ENCODE measurements around the gene SERP2.

The SERP2 gene

GRCh38 chr13:44389876-44390275 lies 16.3 kb downstream of the SERP2 start:
- no peak for DNase-seq

GRCh38 chr13:44393391-44393790 lies 19.8 kb downstream of the SERP2 start:
- no peak for DNase-seq

- DNase-seq: no peak
These were observed 21.0 kb downstream of the SERP2 start for GRCh38 chr13:44394658-44395057.

DNA sequence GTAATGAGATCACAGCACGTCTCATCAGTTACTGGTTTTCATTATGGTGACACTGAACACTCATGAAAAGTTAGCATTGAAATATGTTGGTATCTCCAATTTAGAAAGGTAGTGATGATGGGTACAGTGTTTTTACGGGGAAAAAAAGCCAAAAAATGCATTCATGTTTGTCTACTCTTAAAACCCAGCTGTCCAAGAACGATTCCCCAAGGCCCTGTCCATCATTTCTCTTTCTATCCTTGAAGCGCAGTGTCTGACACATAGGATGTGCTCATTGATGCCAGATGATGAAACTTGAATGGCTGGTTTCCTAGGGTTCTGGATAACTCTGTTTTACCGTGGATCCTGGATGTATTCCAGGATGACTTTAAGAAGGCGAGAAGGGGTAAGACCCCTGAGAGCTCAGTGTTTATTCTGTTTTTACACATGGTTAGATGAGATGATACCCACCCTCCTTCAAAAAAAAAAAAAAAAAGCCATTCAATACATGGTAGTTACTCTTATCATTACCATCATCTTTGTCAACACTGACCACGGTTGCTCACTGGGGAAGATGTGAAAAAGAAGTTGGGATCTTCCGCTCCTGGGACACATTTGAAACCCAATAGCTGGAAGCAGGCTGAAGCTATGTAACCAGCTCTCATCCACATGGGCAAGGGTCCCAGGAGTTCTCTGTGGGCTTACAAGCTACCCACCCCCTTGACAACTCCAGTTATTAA lies 22.5 kb downstream of the SERP2 start:
- no peak for DNase-seq

- no peak for DNase-seq
These were observed 23.3 kb downstream of the SERP2 start for GRCh38 chr13:44396701-44397580.

- DNase-seq: no peak
These were observed 24.2 kb downstream of the SERP2 start for GRCh38 chr13:44397766-44398223.

GRCh38 chr13:44398606-44399005 lies 25.0 kb downstream of the SERP2 start:
- DNase-seq: no peak

DNA sequence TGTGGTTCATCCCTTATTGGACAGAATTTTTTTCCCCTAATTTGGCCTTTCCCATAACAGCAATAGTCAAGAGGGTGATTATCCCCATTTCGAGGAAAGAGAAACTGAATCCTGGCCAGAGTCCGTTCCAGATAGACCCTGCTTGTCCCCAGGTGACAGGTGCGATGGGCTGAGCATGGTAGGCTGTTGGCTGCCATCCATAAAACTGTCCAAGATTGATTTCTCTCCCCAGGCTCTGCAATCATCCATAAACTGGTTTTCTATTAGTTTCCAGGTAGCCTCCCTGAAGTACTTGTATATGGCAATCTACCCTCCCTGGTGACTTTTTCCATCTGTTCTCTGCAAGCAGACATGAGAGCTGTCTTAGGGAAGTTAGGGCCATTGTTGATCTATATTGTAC lies 25.4 kb downstream of the SERP2 start:
- DNase-seq: no peak

- DNase-seq: no peak
These were observed 27.1 kb downstream of the SERP2 start for GRCh38 chr13:44400736-44401135.

DNA sequence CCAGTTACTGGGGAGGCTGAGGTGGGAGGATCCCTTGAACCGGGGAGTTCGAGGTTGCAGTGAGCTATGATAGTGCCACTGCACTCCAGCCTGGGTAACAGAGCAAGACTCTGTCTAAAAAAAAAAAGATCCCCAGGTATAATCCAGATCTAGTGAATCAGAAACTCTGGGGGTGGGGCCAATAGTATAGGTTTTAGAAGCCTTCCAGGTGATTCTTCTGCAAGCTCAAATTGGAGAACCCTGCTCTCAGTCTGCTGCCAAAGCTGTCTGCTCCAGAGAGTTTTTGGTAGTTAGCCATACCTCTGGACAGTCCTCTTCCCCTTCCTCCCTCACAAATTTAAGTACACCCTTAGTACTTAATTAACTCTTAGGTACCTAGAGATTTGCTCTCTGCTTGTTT lies 28.0 kb downstream of the SERP2 start:
- DNase-seq: no peak

DNA sequence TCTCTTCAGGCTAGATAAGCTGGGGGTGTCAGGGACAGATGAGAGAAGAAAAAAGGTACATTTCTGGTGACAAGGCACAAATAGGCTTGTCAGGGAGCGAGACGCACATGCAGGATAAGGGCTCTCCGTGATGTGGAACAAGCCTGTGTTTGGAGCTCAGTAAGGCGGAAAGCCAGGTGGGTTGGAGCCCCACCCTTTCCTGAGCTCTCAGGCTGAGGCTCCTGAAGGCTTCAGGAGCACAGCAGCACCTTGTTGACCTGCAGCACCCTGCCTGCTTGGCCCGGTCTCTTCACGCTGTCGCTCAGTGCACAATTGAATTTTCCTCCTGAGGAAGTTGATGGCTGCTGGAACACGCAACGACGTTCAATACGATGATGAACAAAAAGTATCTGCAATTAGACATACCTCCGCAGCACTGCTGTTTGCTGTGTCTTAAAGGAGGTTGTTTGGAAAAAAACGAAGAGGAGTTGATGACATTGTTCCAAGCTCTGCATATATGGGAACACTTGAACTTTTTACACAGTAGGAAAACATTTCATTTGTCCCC lies 29.3 kb downstream of the SERP2 start:
- DNase-seq: no peak

- no peak for DNase-seq
These were observed 29.9 kb downstream of the SERP2 start for GRCh38 chr13:44403461-44404056.

DNA sequence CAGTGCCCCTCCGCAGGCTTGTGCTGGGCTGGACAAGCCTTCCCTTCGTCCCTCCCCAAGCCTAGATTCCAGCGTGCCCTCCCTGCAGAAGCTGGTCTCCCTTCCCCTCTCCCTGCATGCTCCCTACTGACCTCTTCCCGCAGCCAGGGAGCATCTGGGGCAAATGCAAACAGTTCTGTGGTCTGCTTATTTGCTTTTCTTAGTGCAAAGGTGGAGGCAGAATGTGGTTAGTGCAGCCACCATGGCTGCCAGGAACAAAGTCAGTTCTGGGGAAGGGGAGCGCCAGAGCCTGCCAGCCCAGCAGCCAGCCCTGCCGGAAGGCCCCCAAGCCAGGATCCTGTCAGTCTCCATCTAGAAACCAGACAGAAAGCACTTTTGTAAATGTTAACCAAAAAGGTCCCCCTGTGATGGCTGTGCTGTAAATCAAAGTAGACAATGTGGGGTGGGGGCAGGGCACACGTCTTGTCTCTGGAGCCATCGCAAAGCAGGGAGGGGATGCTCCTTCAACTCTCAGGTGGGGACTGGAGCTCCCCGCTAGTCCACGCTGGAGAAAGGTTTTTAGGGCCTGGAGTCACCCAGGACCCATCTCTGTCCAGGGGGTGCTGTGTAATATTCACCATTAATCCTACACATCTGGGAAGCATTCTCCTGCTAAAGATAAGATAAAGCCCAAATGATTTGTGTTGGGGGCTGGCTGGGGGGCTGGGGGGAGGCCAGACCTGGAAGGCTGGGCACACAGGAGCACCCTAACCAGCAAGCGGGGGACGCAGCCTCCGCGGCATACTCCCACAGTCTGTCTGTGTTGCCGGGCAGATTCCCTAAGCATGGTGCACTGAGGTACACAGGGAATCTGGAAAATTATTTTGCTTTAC lies 30.9 kb downstream of the SERP2 start:
- DNase-seq: no peak

DNA sequence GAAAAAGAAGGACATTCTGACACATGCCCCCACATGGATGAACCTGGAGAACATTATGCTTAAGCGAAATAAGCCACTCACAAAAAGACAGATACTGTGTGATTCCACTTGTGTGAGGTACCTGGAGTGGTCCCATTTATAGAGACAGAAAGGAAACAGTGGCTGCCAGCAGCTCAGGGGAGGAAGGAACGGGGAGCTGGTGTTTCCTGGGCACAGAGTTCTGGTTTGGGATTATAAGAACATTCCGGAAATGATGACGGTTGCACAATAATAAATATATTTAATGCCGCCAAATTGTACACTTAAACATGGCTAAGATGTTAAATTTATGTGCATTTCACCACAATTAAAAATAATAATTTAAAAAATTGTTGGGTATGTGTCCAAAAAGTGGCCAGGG lies 33.0 kb downstream of the SERP2 start:
- no peak for DNase-seq

GRCh38 chr13:44407379-44407778 lies 33.8 kb downstream of the SERP2 start:
- DNase-seq: no peak

- no peak for DNase-seq
These were observed 34.3 kb downstream of the SERP2 start for GRCh38 chr13:44407891-44408290.

- no peak for DNase-seq
These were observed 36.0 kb downstream of the SERP2 start for GRCh38 chr13:44409595-44409994.

- DNase-seq: no peak
These were observed 36.8 kb downstream of the SERP2 start for GRCh38 chr13:44410328-44410859.

DNA sequence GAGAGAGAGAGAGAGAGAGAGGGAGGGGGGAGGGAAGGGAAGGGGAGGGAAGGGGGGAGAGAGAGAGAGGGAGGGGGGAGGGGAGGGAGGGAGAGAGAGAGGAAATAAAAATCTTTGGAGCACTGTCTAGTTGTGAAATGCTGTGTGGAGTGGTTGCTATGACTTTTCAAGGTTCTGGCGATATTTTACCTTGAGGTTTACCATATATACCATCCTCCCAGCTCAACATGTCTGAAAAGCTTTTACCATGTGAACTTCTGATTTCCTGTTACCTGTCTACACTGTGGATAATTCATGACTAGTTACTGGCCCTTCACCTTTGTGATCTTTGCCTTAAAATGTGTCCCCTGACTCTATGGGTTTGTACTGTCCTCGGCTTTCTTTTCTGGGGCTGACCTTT lies 38.2 kb downstream of the SERP2 start:
- DNase-seq: no peak

DNA sequence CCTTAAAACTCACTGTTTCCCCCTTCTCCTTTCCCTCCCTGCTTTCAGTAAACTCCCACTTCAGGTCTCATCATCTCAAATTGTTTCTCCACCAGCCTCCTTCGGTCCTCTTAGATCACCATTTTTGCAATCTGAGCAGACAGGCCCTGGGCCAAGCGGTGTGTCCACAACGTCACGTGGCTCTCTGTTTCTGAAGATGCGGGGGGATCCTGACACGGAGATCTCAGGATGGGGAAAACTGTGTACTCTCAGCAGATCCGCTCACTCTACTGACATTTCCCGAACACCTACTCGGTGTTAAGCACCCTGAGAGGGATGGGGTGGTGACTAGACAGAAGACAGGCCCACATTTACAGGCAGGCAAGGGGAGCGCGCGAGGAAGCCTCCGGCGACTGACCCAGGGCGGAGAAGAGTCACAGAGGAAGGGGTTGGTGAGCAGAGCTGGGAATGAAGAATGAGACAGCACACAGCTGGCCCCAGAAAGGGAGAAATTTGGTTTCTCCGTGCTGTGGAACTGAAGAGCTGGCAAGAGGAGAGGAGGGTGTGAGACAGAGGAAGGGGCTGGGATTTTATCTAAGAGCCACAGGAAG lies 38.8 kb downstream of the SERP2 start:
- DNase-seq: no peak

DNA sequence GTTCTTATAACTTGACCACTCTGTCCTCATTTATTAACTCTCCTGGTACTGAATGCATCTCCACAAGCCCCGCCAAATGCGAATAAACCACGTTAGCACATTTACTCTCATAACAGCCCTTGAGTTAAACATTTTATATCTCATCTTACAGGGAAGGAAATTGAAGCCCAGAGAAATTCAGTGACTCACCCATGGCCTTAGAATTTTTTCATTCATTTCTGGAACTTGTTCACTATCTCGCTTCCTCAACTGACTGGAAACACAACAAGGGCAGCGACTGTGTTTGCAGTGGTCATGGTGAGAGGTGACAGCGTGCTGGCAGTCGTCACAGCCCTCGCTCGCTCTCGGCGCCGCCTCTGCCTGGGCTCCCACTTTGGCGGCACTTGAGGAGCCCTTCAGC lies 39.5 kb downstream of the SERP2 start:
- DNase-seq: no peak

GRCh38 chr13:44414716-44415115 lies 41.1 kb downstream of the SERP2 start:
- DNase-seq: no peak

Measured in GDM1 (cell line).